ENCODE results near the gene PDE9A.

The PDE9A gene

DNA sequence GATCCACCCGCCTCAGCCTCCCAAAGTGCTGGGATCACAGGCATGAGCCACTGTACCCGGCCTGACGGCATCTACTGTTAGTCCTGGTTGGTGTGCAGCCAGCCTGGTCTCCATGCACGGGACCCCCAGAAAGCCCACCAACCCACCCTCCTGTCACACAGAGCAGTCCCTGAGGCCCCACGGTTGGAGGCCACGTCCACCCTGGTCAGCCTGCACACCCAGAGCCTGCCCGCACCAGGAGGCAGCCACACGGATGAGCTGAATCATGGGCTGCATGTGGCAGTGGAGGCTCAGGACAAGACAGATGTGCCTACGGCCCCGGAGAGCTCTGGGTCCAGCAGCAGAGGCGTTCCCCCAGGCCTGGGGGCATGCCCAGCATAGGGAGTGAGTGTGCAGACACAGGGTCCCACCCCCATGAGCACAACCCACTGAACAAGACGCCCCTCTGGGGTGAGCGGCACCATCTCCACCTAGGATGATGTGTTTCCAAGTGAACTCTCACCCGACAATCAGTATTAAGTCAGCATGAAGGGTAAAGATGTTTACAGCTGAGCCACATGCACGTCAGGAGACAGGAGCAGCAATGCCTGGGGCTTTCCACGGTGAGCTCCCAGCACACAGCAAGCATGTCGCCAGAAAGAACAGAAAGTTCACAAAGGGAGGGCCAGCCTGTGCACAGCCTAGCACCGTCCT is 123.8 kb downstream of the PDE9A start:
- no peak for DNase-seq (ENCODE audit: low spot score)

- no peak for DNase-seq (ENCODE audit: low spot score)
These were observed 124.4 kb downstream of the PDE9A start for GRCh38 chr21:42777757-42778344.

- DNase-seq (ENCODE audit: low spot score) = no peak
These were observed 126.0 kb downstream of the PDE9A start for GRCh38 chr21:42779431-42779861.

DNA sequence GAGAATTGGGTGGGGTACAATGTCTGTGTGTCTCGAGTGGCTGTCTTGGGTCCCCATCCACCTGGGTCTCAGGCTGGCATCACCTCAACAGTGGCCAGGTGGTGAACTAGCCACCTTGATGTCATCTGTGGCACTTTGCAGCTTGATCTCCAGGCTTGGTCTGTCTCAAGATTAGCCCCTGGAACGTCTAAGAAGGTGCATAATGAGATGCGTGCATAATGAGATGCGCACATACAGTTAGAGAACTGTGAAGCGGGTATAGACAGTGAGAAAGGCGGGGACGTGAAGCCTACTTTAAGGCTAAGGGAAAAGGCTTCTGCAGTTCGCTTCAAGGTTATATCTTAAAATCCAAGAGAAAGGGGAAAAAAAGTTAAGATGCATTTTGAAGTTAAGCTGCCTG is 127.2 kb downstream of the PDE9A start:
- no peak for DNase-seq (ENCODE audit: low spot score)

GRCh38 chr21:42781150-42781970 is 127.9 kb downstream of the PDE9A start:
- no peak for DNase-seq (ENCODE audit: low spot score)

- DNase-seq (ENCODE audit: low spot score) = no peak
These were observed 128.7 kb downstream of the PDE9A start for GRCh38 chr21:42781971-42782722.

GRCh38 chr21:42782723-42783242 is 129.4 kb downstream of the PDE9A start:
- no peak for DNase-seq (ENCODE audit: low spot score)

- DNase-seq (ENCODE audit: low spot score) = no peak
These were observed 130.9 kb downstream of the PDE9A start for GRCh38 chr21:42784276-42784675.

- DNase-seq (ENCODE audit: low spot score) = no peak
These were observed 131.6 kb downstream of the PDE9A start for GRCh38 chr21:42784896-42785451.

GRCh38 chr21:42785666-42786427 is 132.4 kb downstream of the PDE9A start:
- no peak for DNase-seq (ENCODE audit: low spot score)

GRCh38 chr21:42786884-42787283 is 133.5 kb downstream of the PDE9A start:
- DNase-seq (ENCODE audit: low spot score) = no peak

DNA sequence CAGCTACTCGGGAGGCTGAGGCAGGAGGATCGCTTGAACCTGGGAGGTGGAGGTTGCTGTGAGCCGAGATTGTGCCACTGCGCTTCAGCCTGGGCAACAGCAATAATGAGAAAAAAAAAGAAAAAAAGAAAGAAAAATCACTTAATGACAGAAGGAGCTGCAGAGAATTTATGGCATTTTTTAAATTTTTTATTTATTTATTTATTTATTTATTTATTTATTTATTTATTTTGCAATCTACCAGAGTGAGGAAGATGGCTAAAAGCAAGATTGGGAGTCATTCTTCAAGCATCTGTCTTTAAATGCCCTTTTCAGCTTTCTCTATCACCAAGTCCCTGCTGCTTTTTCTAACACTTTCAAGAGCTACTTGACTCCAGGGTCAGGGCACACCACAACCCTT is 134.2 kb downstream of the PDE9A start:
- no peak for DNase-seq (ENCODE audit: low spot score)

- no peak for DNase-seq (ENCODE audit: low spot score)
These were observed 137.2 kb downstream of the PDE9A start for GRCh38 chr21:42790520-42791065.

- DNase-seq (ENCODE audit: low spot score) = no peak
These were observed 140.4 kb downstream of the PDE9A start for GRCh38 chr21:42793774-42794173.

- DNase-seq (ENCODE audit: low spot score) = no peak
These were observed 141.1 kb downstream of the PDE9A start for GRCh38 chr21:42794551-42794950.

DNA sequence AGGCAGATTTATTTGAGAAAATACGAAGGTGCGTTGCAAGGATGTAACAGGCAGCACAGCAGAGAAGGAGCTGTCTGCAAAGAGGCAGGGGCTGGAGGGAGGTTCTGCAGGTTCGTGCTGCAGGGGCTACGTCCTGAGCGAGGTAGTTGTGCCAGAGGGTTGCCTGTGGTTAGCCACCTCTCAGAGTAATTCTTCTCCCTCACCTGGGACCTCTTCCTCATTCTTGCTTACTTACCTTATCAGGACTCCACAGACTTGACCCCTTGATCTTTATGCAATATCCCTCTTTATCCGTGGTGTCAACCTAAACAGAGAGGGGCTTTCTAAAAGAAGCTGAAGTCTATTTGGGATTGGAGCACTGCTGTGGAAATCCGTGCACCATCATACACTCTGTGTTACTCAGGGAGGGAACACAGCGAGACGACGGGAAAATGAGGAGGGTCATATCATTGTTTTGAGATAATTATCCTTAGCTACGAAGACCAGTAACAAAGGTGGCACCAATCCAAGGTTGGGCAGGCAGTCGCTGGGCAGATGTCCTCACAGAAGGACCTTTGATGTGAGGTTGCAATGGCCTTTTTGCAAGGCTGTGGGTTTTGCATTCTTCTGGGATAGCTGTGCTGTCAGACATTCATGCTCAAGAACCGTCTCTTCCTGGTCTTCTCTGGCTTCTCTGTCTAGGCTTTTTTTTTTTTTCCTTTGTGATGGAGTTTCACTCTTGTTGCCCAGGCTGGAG is 143.1 kb downstream of the PDE9A start:
- DNase-seq (ENCODE audit: low spot score) = no peak

GRCh38 chr21:42797522-42797921 is 144.1 kb downstream of the PDE9A start:
- no peak for DNase-seq (ENCODE audit: low spot score)

GRCh38 chr21:42798106-42798505 is 144.7 kb downstream of the PDE9A start:
- no peak for DNase-seq (ENCODE audit: low spot score)

- no peak for DNase-seq (ENCODE audit: low spot score)
These were observed 146.1 kb downstream of the PDE9A start for GRCh38 chr21:42799516-42799915.

- DNase-seq (ENCODE audit: low spot score) = no peak
These were observed 146.5 kb downstream of the PDE9A start for GRCh38 chr21:42799948-42800347.

Measured in kidney capillary endothelial cell (primary cell).